Measurements from ENCODE around the gene SCRT2. TPM values are rescaled to one million over a fixed set of nuclear protein-coding genes. Genes with fewer than 3 reads are reported as not detected.
A peak's percentile ranks its signal among the peaks of the same experiment; 100 is the strongest.

The SCRT2 gene
- total RNA-seq, 1 experiment from 2014 or later, result not detected

DNA sequence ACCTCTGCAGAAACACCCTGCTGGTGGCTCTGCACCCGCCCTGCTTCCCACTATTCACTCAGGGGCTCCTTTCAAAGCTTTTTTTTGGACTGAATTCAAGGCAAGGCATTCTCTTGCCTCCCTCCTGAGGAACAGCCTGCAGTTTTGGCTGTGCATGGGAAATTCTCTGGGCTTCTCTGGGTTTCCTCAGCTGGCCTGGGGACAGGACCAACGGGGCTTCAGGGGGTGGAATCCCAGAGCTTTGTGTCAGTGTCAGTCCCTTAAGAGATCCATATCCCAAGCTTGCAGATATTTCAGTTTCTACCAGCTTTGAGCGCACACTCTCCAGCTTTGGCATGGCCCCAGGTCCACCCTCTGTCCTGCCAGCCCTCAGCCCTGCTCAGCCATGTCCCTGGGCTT is 2.0 kb downstream of the SCRT2 start:
- Histone ChIP-seq H3K4me2 (ENCODE audit: insufficient read depth, insufficient read length, low read length) (no peak overlapping the region), H2BK15ac (ENCODE audit: low read depth, low read length) (no peak overlapping the region), H3K9me3 (ENCODE audit: control insufficient read depth, low read depth, low read length) (no peaks in the 10 kb centered on the region), H3K27me3 (ENCODE audit: insufficient read depth, low read length) (peaks cover 5% of the 10 kb centered on the region), H3K27ac (ENCODE audit: insufficient read length, low read depth, low read length) (no peak overlapping the region), H2BK20ac (ENCODE audit: low read depth, low read length, poor library complexity, severe bottlenecking) (no peak overlapping the region), H3K79me1 (ENCODE audit: insufficient read depth, low read depth, low read length, poor library complexity, severe bottlenecking) (no peaks in the 10 kb centered on the region), H3K18ac (ENCODE audit: insufficient read length, low read depth, low read length) (no peak overlapping the region), H4K5ac (ENCODE audit: insufficient read length, low read depth, low read length) (no peak overlapping the region), H4K20me1 (ENCODE audit: control insufficient read depth, insufficient read depth, insufficient read length) (no peaks in the 10 kb centered on the region), H4K8ac (replicated peaks; ENCODE audit: insufficient read length, low read depth, low read length) (no peak overlapping the region), H2AFZ (ENCODE audit: low read length) (no peak overlapping the region), H2BK12ac (ENCODE audit: insufficient read length, low read depth, low read length) (no peak overlapping the region), H2BK120ac (ENCODE audit: low read depth, low read length, poor library complexity, severe bottlenecking) (no peak overlapping the region), H2BK5ac (ENCODE audit: insufficient read length, low read length) (no peak overlapping the region), H3K4me1 (ENCODE audit: insufficient read depth, low read length) (no peaks in the 10 kb centered on the region), H3K4ac (ENCODE audit: low read depth, low read length) (no peak overlapping the region), H3K14ac (ENCODE audit: insufficient read depth, low read length) (no peak overlapping the region), H3K56ac (ENCODE audit: insufficient read length, low read depth, low read length) (no peak overlapping the region), H3K23me2 (ENCODE audit: insufficient read length, low read depth, low read length, poor library complexity, severe bottlenecking) (peaks cover 17% of the 10 kb centered on the region), H2AK5ac (ENCODE audit: insufficient read length, low read length) (no peak overlapping the region), H3K23ac (ENCODE audit: insufficient read length, low read depth, low read length) (no peak overlapping the region), H4K91ac (ENCODE audit: insufficient read length, low read depth, low read length) (no peak overlapping the region), H3K79me2 (ENCODE audit: insufficient read depth, low read length) (no peaks in the 10 kb centered on the region), H3T11ph (ENCODE audit: low read length) (no peak overlapping the region), H3K9ac (ENCODE audit: extremely low read depth, insufficient read length, low read length) (no peak overlapping the region)
- Mint-ChIP-seq H3K4me1 (peaks cover 20 to 53% of the 10 kb centered on the region in 2 experiments), H3K36me3 (ENCODE audit: insufficient read depth in 1 of 3, low read depth in 3 of 3) (no peaks in the 10 kb centered on the region; a peak in 1 of 7 replicates), H3K27ac (no peak overlapping the region), H3K27me3 (ENCODE audit: low read depth) (peaks cover 63% of the 10 kb centered on the region), H3K4me3 (0 out of 5 replicates have a peak overlapping the region, but pooled peaks of 1 of the 2 experiments have one; percentile 69), H3K9me3 (peaks cover 0 to 4% of the 10 kb centered on the region in 2 experiments; a peak in 1 of 5 replicates)
- TF ChIP-seq, protein P1, sequence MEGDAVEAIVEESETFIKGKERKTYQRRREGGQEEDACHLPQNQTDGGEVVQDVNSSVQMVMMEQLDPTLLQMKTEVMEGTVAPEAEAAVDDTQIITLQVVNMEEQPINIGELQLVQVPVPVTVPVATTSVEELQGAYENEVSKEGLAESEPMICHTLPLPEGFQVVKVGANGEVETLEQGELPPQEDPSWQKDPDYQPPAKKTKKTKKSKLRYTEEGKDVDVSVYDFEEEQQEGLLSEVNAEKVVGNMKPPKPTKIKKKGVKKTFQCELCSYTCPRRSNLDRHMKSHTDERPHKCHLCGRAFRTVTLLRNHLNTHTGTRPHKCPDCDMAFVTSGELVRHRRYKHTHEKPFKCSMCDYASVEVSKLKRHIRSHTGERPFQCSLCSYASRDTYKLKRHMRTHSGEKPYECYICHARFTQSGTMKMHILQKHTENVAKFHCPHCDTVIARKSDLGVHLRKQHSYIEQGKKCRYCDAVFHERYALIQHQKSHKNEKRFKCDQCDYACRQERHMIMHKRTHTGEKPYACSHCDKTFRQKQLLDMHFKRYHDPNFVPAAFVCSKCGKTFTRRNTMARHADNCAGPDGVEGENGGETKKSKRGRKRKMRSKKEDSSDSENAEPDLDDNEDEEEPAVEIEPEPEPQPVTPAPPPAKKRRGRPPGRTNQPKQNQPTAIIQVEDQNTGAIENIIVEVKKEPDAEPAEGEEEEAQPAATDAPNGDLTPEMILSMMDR (conservative IDR thresholded peaks at IDR 0.05), result no peak
- DNase-seq, result no peak
- WGBS (ENCODE audit: extremely low coverage, insufficient read length, low lambda C conversion rate), result no CpG with 5 or more reads among the region's 3 CpGs

Data from H9 (cell line).